Activated T-helper 9 cell treated with anti-CD3 and anti-CD28 coated beads, Interleukin-2, amount 50 U/mL, for 16 hours (primary cell): ENCODE measurements around the gene MGAT2.
"Not testable (repeated sequence)": the region's sequence is repeated elsewhere in the genome, so short reads cannot be mapped to it uniquely, and the experiment has no call there.

Experiments
- DNase-seq: peaks from one replicate; pipeline ENCODE4 v3.0.0-alpha.2; 2020; ENCODE audit warnings: low read depth

The MGAT2 gene

DNA sequence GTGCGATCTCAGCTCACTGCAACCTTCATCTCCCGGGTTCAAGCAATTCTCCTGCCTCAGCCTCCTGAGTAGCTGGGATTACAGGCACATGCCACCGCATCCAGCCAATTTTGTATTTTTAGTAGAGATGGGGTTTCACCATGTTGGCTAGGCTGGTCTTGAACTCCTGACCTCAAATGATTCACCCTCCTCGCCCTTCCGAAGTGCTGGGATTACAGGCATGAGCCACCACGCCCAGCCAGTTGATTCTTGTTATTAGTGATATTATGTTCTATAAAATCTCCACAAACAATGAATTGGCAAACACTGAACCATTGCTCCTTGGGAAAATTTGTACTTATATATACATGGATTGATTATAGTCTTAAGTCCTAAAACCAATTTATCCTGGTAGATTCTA is 36.9 kb downstream of the MGAT2 start:
- DNase-seq, result not testable (repeated sequence)

DNA sequence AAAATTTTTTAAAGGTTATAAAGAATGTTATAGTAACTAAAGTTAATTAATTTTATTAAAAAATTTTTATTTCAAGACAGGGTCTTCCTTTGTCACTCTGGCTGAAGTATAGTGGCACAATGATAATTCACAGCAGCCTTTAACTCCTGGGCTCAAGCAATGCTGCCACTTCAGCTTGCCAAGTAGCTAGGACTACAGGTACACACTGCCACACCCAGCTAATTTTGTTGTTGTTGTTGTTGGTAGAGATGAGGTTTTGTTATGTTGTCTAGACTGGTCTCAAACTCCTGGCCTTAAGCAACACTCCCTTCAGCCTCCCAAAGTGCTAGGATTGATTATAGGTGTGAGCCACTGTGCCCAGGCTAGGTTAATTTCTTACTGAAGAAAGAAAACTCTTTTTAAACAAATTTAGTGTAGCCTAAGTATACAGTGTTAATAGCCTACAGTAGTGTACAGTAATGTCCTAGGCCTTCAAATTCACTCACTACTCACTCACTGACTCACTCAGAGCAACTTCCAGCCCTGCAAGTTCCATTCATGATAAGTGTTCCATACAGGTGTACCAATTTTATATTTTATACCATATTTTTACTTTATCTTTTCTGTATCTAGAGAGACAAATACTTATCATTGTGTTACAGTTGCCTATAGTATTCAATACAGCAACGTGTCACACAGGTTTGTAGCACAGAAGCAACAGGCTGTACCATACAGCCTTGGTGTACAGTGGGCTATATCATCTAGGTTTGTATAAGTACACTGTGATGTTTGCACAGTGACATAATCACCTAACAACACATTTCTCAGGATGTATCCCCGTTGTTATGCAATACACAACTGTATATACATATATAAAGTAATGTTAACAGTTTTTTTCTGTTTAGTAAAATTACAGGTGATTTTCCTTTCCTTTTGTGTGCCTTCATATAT is 39.2 kb downstream of the MGAT2 start:
- no peak for DNase-seq

DNA sequence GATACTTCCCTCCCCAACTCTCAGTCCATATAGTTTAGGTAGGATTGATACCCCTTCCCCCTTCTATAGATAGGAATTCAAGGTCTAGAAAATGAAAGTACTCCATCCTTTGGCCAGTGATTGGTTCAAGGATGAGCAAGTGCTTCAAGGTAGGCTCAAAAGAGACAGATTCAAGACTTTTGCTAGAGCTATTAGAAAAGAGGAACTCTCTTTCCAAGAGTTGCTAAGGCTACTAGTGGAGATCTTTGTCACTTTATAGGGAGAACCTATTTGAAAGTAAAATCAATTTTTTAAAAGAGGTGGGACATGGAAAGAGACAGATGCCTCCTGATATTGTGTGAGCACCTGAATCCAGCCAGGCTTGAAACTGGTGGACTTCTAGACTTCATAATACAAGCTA is 49.9 kb downstream of the MGAT2 start:
- no peak for DNase-seq
